K562 (cell line): Measurements from ENCODE around the gene RASAL1. TPM values are rescaled to one million over a fixed set of nuclear protein-coding genes. Genes with fewer than 3 reads are reported as not detected.

Experiments used
- ATAC-seq: fragments of 200-7000 bp; cut with Tn5 transposase; 3 replicates; pipeline ENCODE4 v1.9.1; 2020; ENCODE audit warnings: moderate library complexity
- BruUV-seq: library from RNA; stranded (reverse); fragments of 400-500 nt; replicated peaks from 2 replicates; lab custom pipeline; 2021; lab: Mats Ljungman, UMichigan
- CTCF ChIA-PET: fragments of 300-600 bp; formaldehyde crosslinking; extraction: SDS; loops from one replicate; lab custom pipeline; 2021; ENCODE audit warnings: low intra/inter-chr PET ratio; lab: Yijun Ruan, JAX
- POLR2A ChIA-PET: fragments of 300-600, 350-650 bp; sonication (Branson Sonifier 250); formaldehyde crosslinking; extraction: SDS; loops from one replicate; lab custom pipeline; 2021; ENCODE audit warnings: antibody characterized with exemption, inconsistent platforms; lab: Yijun Ruan, JAX
- DNase-seq, 4 experiments: peaks; one replicate each; pipeline versions ENCODE4 v3.0.0 to v3.0.0-alpha.2; 2011 to 2018; ENCODE audit warnings: low spot score in 3 of 4, mixed read lengths in 3 of 4; ENCODE audit errors: extremely low read depth in 1 of 4
- FAIRE-seq: peaks from 2 replicates; lab custom pipeline; 2011; peaks lifted over from hg19 to GRCh38; lab: Jason Lieb, UNC
- H2AFZ ChIP-seq: 2 replicates; pipeline ENCODE4 v1.6.0; 2011; ENCODE audit warnings: low read depth, low read length, control low read depth, inconsistent platforms
- H3K27ac ChIP-seq: fragments of 200-600 bp; 3 replicates; pipeline ENCODE4 v1.8.0; 2011; ENCODE audit warnings: low read depth, mild to moderate bottlenecking, control low read depth, inconsistent platforms, low read length, moderate library complexity, mixed read lengths; ENCODE audit errors: extremely low read depth
- H3K27me3 ChIP-seq, 2 experiments: fragments of 300-600 bp in 1 of 2; 2 replicates in 1 of 2; 3 replicates in 1 of 2; pipeline versions ENCODE4 v1.6.0 to v1.8.0; 2011; ENCODE audit warnings: inconsistent platforms in 2 of 2, low read length in 2 of 2, mild to moderate bottlenecking in 1 of 2, mixed read lengths in 1 of 2, moderate library complexity in 1 of 2; ENCODE audit not compliant: control insufficient read depth in 2 of 2, insufficient read depth in 2 of 2
- H3K36me3 ChIP-seq: fragments of 300-600 bp; 3 replicates; pipeline ENCODE4 v1.8.0; 2011; ENCODE audit warnings: mild to moderate bottlenecking, low read length, inconsistent platforms; ENCODE audit not compliant: control insufficient read depth, insufficient read depth
- H3K4me1 ChIP-seq, 2 experiments: fragments of 200-600 bp in 1 of 2; replicated peaks in 1 of 2; 2 replicates in 1 of 2; 3 replicates in 1 of 2; pipeline versions ENCODE4 v1.5.1 to v1.8.0; 2011; ENCODE audit warnings: inconsistent platforms in 2 of 2, low read length in 2 of 2, mild to moderate bottlenecking in 1 of 2, mixed read lengths in 1 of 2, moderate library complexity in 1 of 2; ENCODE audit not compliant: control insufficient read depth in 2 of 2, insufficient read depth in 2 of 2
- H3K4me2 ChIP-seq: 2 replicates; pipeline ENCODE4 v1.6.1; 2011; ENCODE audit warnings: low read length, control low read depth, inconsistent platforms, mixed read lengths; ENCODE audit not compliant: insufficient read depth
- H3K4me3 ChIP-seq: fragments of 200-600 bp; sonication (generic), shearing (Covaris generic); 2 replicates; pipeline ENCODE4 v1.5.1; 2016; ENCODE audit warnings: control low read depth, inconsistent platforms
- H3K79me2 ChIP-seq: fragments of 200-600 bp; 3 replicates; pipeline ENCODE4 v1.8.0; 2011; ENCODE audit warnings: low read length, inconsistent platforms; ENCODE audit not compliant: control insufficient read depth, insufficient read depth
- H3K9ac ChIP-seq, 2 experiments: 2 replicates each; pipeline versions ENCODE4 v1.6.0 to v1.6.1; 2011; ENCODE audit warnings: low read depth in 2 of 2, low read length in 2 of 2, control low read depth in 1 of 2, inconsistent platforms in 1 of 2, mild to moderate bottlenecking in 1 of 2, mixed read lengths in 1 of 2; ENCODE audit not compliant: insufficient read depth in 1 of 2
- H3K9me1 ChIP-seq: one replicate; pipeline ENCODE4 v1.6.0; 2011; ENCODE audit warnings: inconsistent platforms, mild to moderate bottlenecking, low read length, moderate library complexity; ENCODE audit not compliant: control insufficient read depth, insufficient read depth
- H3K9me3 ChIP-seq: replicated peaks from 2 replicates; pipeline ENCODE4 v1.5.1; 2011; ENCODE audit warnings: low read depth, low read length, inconsistent platforms; ENCODE audit not compliant: control insufficient read depth, insufficient read depth
- H4K20me1 ChIP-seq: replicated peaks from 2 replicates; pipeline ENCODE4 v1.6.1; 2011; ENCODE audit warnings: low read length, inconsistent platforms, mixed read lengths; ENCODE audit not compliant: control insufficient read depth, insufficient read depth
- ATF1 ChIP-seq, 2 experiments: fragments of 450-650 bp in 1 of 2; IDR thresholded peaks; 2 replicates each; pipeline ENCODE4 v1.6.1; 2016; ENCODE audit warnings: missing compliant biosample characterization in 1 of 2, missing genetic modification characterization in 1 of 2
- CREB1 ChIP-seq, 2 experiments: sonication (generic) in 1 of 2; formaldehyde crosslinking in 1 of 2; IDR thresholded peaks; 2 replicates each; pipeline versions ENCODE4 v1.6.1 to v1.8.0; 2012 to 2022; ENCODE audit warnings: inconsistent platforms in 1 of 2, mild to moderate bottlenecking in 1 of 2, missing genetic modification reagents in 1 of 2, moderate library complexity in 1 of 2
- CREM ChIP-seq: IDR thresholded peaks from 2 replicates; pipeline ENCODE4 v1.6.1; 2014; ENCODE audit warnings: antibody characterized with exemption, low read depth
- FIP1L1 ChIP-seq: fragments of 200-400 bp; formaldehyde crosslinking; IDR thresholded peaks from 2 replicates; pipeline ENCODE4 v1.6.1; 2018; ENCODE audit warnings: mild to moderate bottlenecking, low read depth, low read length; ENCODE audit not compliant: poor library complexity, severe bottlenecking
- GTF3C2 ChIP-seq: IDR thresholded peaks from 3 replicates; pipeline ENCODE4 v1.6.1; 2011; ENCODE audit warnings: borderline replicate concordance, mild to moderate bottlenecking, moderate library complexity; ENCODE audit not compliant: insufficient read length; ENCODE audit errors: extremely low read depth
- MBD2 ChIP-seq: sonication (generic); IDR thresholded peaks from 2 replicates; pipeline ENCODE4 v1.6.1; 2016; ENCODE audit warnings: low read depth, borderline replicate concordance
- MEIS2 ChIP-seq: fragments of 450-650 bp; IDR thresholded peaks from 2 replicates; pipeline ENCODE4 v1.6.1; 2014; ENCODE audit warnings: mild to moderate bottlenecking; ENCODE audit not compliant: partially characterized antibody
- NFIC ChIP-seq: fragments of 450-650 bp; IDR thresholded peaks from 2 replicates; pipeline ENCODE4 v1.6.1; 2017; ENCODE audit warnings: mild to moderate bottlenecking, inconsistent platforms
- PBX2 ChIP-seq, 2 experiments: IDR thresholded peaks in 1 of 2; conservative IDR thresholded peaks in 1 of 2; 2 replicates each; pipeline ENCODE4 v1.6.1; 2016; ENCODE audit warnings: low read depth in 2 of 2, mild to moderate bottlenecking in 1 of 2, missing compliant biosample characterization in 1 of 2, missing genetic modification characterization in 1 of 2, moderate library complexity in 1 of 2
- PKNOX1 ChIP-seq: fragments of 450-650 bp; IDR thresholded peaks from 2 replicates; pipeline ENCODE4 v1.6.1; 2016
- RAD51 ChIP-seq: fragments of 450-650 bp; IDR thresholded peaks from 2 replicates; pipeline ENCODE4 v1.7.1; 2016; ENCODE audit warnings: low read depth, mild to moderate bottlenecking, borderline replicate concordance
- ZFP36 ChIP-seq: fragments of 150-350 bp; IDR thresholded peaks from 2 replicates; pipeline ENCODE4 v1.6.1; 2018; ENCODE audit warnings: low read length, low read depth; ENCODE audit not compliant: partially characterized antibody
- ZSCAN29 ChIP-seq: fragments of 450-650 bp; IDR thresholded peaks from 2 replicates; pipeline ENCODE4 v1.6.1; 2017
- WGBS: fragments of 100-300 bp; shearing (Covaris generic); methylation state at CpG from one replicate; pipeline ENCODE4 v1.1.6; 2016; ENCODE audit warnings: low coverage, mixed read lengths; ENCODE audit not compliant: insufficient coverage; ENCODE audit errors: missing lambda C conversion rate; 5-methylcytosine and 5-hydroxymethylcytosine counted together
- in situ Hi-C: fragments of 300-500 bp; cut with MboI; formaldehyde crosslinking; loops from 4 replicates; pipeline ENCODE4 v1.15.0; 2018; ENCODE audit warnings: inconsistent platforms, mixed read lengths
- intact Hi-C: fragments of 100-400 bp; cut with micrococcal nuclease; formaldehyde crosslinking; loops from 2 replicates; pipeline ENCODE4 v1.14.2; 2022
- polyA plus RNA-seq, 8 experiments: library from polyadenylated mRNA; depleted of rRNA in 4 of 8; stranded (reverse) in 5 of 8; unstranded in 3 of 8; fragments of >200 nt; fragmentation: Nextera tagmentation in 2 of 8; fragmentation: Illumina TruSeq in 1 of 8; extraction: Ambion mirVana in 2 of 8; extraction: Trizol in 1 of 8; gene quantifications; 2 replicates each; pipeline versions ENCODE4 v1.2.1 to v1.2.3, GENCODE V29; 2011 to 2014; ENCODE audit warnings: inconsistent platforms in 1 of 8, missing spikeins in 1 of 8
- total RNA-seq, 7 experiments: library from RNA; depleted of rRNA in 6 of 7; stranded (reverse); fragments of >200 nt in 6 of 7; fragmentation: Illumina TruSeq in 2 of 7; extraction: Trizol in 2 of 7; gene quantifications; 2 replicates each; pipeline versions ENCODE4 v1.2.1 to v1.2.3, GENCODE V29; 2011 to 2021; ENCODE audit warnings: low replicate concordance in 1 of 7

The RASAL1 gene
- total and polyA plus RNA-seq, 9 of the 15 experiments (the other 6 are each of a cell fraction or from before 2014, with no cell fraction given), result 0.06 to 0.16 (median 0.14) TPM; not detected in 6

- ATAC-seq (peak; percentile 95), FAIRE-seq (peak; percentile 56), DNase-seq (peak; percentile 57 to 84 (median 73))
- Histone ChIP-seq H3K36me3 (no peaks in the 10 kb centered on the region), H3K4me1 (peaks cover 0 to 12% of the 10 kb centered on the region in 2 experiments; a peak in 2 of 5 replicates), H3K9ac (no peak overlapping the region; a peak in 1 of 4 replicates), H3K79me2 (no peaks in the 10 kb centered on the region), H3K4me3 (no peak overlapping the region), H3K4me2 (peak overlapping the region; percentile 21), H3K27me3 (peaks cover 3 to 32% of the 10 kb centered on the region in 2 experiments; a peak in 3 of 5 replicates), H3K27ac (no peak overlapping the region), H3K9me3 (no peaks in the 10 kb centered on the region), H2AFZ (no peak overlapping the region), H3K9me1 (no peaks in the 10 kb centered on the region), H4K20me1 (peaks cover 4% of the 10 kb centered on the region; the same call in 1 of the 2 replicates)
- no TSS peak for BruUV-seq
- CTCF ChIA-PET, result no interaction called here
- intact Hi-C loops (no loop called here), in situ Hi-C loops (no loop called here)
- WGBS, result 2% methylated on average over 36 of the region's 43 CpGs
- POLR2A ChIA-PET, result interaction anchor here (0.6 kb wide), 1 partner anchor 12 kb away, joined by 3 read pairs; no protein-coding TSS in a partner anchor
- TF ChIP-seq PKNOX1 (peak; percentile 96), FIP1L1 (no peak), ZSCAN29 (peak; percentile 88), PBX2 (CRISPR knock-in tag; IDR thresholded peaks at IDR 0.05; ENCODE audit: low read depth) (peak; percentile 56), PBX2 (tag; conservative IDR thresholded peaks at IDR 0.05; ENCODE audit: low read depth) (peak; percentile 53), CREB1 (IDR thresholded peaks at IDR 0.05) (0 out of 2 replicates have a peak, but pooled peaks have one; percentile 17), CREB1 (CRISPR knock-in tag; IDR thresholded peaks at IDR 0.05) (no peak), MEIS2 (peak; percentile 72), MBD2 (no peak), NFIC (peak; percentile 48; the same call in 1 of the 2 replicates), RAD51 (peak; percentile 56; the same call in 1 of the 2 replicates), CREM (peak; percentile 50), GTF3C2 (no peak), ZFP36 (peak; percentile 82), ATF1 (CRISPR knock-in tag; IDR thresholded peaks at IDR 0.05) (no peak), ATF1 (tag; IDR thresholded peaks at IDR 0.05) (peak; percentile 13; the same call in 1 of the 2 replicates)
Observed at GRCh38 chr12:113103756-113104450, 31.7 kb downstream of the RASAL1 start.
